ENCODE results near the gene BTG3. TPM values are rescaled to one million over a fixed set of nuclear protein-coding genes. Genes with fewer than 3 reads are reported as not detected.

The BTG3 gene
- total and polyA plus RNA-seq, 9 of the 15 experiments (the other 6 are each of a cell fraction or from before 2014, with no cell fraction given): 11.7 to 43.0 (median 29.7) TPM

DNA sequence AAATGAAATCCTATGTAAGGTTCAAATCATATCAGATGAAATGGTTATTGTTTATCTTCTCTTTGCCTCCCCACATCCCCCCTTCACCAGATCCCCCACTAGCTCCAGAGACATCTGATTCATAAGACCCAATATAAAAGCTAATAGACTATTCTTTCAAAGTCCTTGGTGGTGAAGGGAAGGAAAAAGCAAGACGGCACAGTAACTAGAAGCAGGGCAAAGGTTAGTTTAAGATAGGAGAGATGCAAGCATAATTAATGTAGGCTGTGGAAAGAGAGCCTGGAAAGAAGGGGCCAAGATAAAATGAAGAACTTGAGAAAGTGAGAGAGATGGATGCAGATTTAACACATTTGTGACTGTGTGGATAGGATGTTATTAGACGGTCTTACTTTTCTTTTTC lies 33.8 kb downstream of the BTG3 start:
- no peaks in the 10 kb centered on the region for H3K79me2 ChIP-seq (ENCODE audit: control insufficient read depth, insufficient read depth, low read length)
- H3K4me3 ChIP-seq: no peak overlapping the region
- no peak overlapping the region for H3K27ac ChIP-seq (ENCODE audit: extremely low read depth, low read depth, low read length)
- no peak overlapping the region for H3K4me2 ChIP-seq (ENCODE audit: insufficient read depth, low read length)
- no peak overlapping the region for H3K9ac ChIP-seq (ENCODE audit: insufficient read depth in 1 of 2, low read depth in 2 of 2, low read length in 2 of 2)
- H3K27me3 ChIP-seq (ENCODE audit: control insufficient read depth in 2 of 2, insufficient read depth in 2 of 2, low read length in 2 of 2): peaks cover 0 to 2% of the 10 kb centered on the region in 2 experiments; a peak in 1 of 5 replicates
- intact Hi-C loops (cut with micrococcal nuclease) (no loop called here), in situ Hi-C loops (cut with MboI) (no loop called here)
- H3K9me1 ChIP-seq (ENCODE audit: control insufficient read depth, insufficient read depth, low read length): no peaks in the 10 kb centered on the region
- no peak overlapping the region for H2AFZ ChIP-seq (ENCODE audit: low read depth, low read length)
- H3K9me3 ChIP-seq (replicated peaks; ENCODE audit: control insufficient read depth, insufficient read depth, low read depth, low read length): no peaks in the 10 kb centered on the region
- no peaks in the 10 kb centered on the region for H3K4me1 ChIP-seq (replicated peaks in 1 of 2; ENCODE audit: control insufficient read depth in 2 of 2, insufficient read depth in 2 of 2, low read length in 2 of 2)
- ATAC-seq: no peak
- CTCF ChIA-PET (ENCODE audit: low intra/inter-chr PET ratio): no interaction called here
- no peak for DNase-seq (ENCODE audit: extremely low read depth in 1 of 4, low spot score in 3 of 4)
- no TSS peak for BruUV-seq (replicated peaks)
- 0% methylated on average over 2 of the region's 2 CpGs for WGBS (ENCODE audit: insufficient coverage, low coverage, missing lambda C conversion rate)
- TF ChIP-seq KLF13 (tag; IDR thresholded peaks at IDR 0.05; ENCODE audit: borderline replicate concordance, low read depth): no peak
- no peak for FAIRE-seq
- no peaks in the 10 kb centered on the region for H3K36me3 ChIP-seq (ENCODE audit: control insufficient read depth, insufficient read depth, low read length)
- H4K20me1 ChIP-seq (replicated peaks; ENCODE audit: control insufficient read depth, insufficient read depth, low read length): no peaks in the 10 kb centered on the region
- POLR2A ChIA-PET: interaction anchor here (0.7 kb wide), 1 partner anchor 92 kb away, joined by 3 read pairs; no protein-coding TSS in a partner anchor

DNA sequence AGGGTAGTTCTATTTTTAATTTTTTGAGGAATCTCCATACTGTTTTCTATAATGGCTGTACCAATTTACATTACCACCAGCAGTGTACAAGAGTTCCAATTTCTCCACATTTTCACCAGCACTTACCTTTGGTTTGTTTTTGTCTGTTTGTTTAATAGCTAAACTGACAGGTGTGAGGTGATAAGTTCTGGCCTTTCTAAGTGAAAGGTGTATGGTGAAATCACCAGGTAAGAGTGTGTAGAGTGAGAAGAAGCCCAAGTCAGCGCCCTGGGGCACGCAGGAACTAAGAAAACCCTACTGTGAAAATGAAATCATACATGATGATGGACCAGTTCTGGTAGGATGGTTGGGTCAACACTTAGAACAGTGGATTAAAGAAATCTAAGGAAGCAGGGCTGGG lies 34.5 kb downstream of the BTG3 start:
- no peaks in the 10 kb centered on the region for H3K4me1 ChIP-seq (replicated peaks in 1 of 2; ENCODE audit: control insufficient read depth in 2 of 2, insufficient read depth in 2 of 2, low read length in 2 of 2)
- no peak overlapping the region for H2AFZ ChIP-seq (ENCODE audit: low read depth, low read length)
- H3K9me3 ChIP-seq (replicated peaks; ENCODE audit: control insufficient read depth, insufficient read depth, low read depth, low read length): no peaks in the 10 kb centered on the region
- intact Hi-C loops (cut with micrococcal nuclease): no loop called here
- H3K79me2 ChIP-seq (ENCODE audit: control insufficient read depth, insufficient read depth, low read length): no peaks in the 10 kb centered on the region
- ATAC-seq (no peak), FAIRE-seq (no peak), DNase-seq (ENCODE audit: extremely low read depth in 1 of 4, low spot score in 3 of 4) (no peak)
- no peak overlapping the region for H3K9ac ChIP-seq (ENCODE audit: insufficient read depth in 1 of 2, low read depth in 2 of 2, low read length in 2 of 2)
- ChIA-PET POLR2A (interaction anchor here (0.7 kb wide), 1 partner anchor 92 kb away, joined by 3 read pairs; no protein-coding TSS in a partner anchor), CTCF (ENCODE audit: low intra/inter-chr PET ratio) (no interaction called here)
- H3K4me2 ChIP-seq (ENCODE audit: insufficient read depth, low read length): no peak overlapping the region
- WGBS (ENCODE audit: insufficient coverage, low coverage, missing lambda C conversion rate): 0% methylated on average over 2 of the region's 2 CpGs
- in situ Hi-C loops (cut with MboI): no loop called here
- no peaks in the 10 kb centered on the region for H3K36me3 ChIP-seq (ENCODE audit: control insufficient read depth, insufficient read depth, low read length)
- H3K27me3 ChIP-seq (ENCODE audit: control insufficient read depth in 2 of 2, insufficient read depth in 2 of 2, low read length in 2 of 2): no peaks in the 10 kb centered on the region; a peak in 2 of 5 replicates
- H4K20me1 ChIP-seq (replicated peaks; ENCODE audit: control insufficient read depth, insufficient read depth, low read length): no peaks in the 10 kb centered on the region
- no TSS peak for BruUV-seq (replicated peaks)
- H3K4me3 ChIP-seq: no peak overlapping the region
- no peaks in the 10 kb centered on the region for H3K9me1 ChIP-seq (ENCODE audit: control insufficient read depth, insufficient read depth, low read length)
- no peak overlapping the region for H3K27ac ChIP-seq (ENCODE audit: extremely low read depth, low read depth, low read length)
- TF ChIP-seq NFATC3 (IDR thresholded peaks at IDR 0.05) (no peak), ZFP30 (CRISPR knock-in tag; IDR thresholded peaks at IDR 0.05; ENCODE audit: borderline replicate concordance) (no peak)
- TF ChIP-seq, protein P1, sequence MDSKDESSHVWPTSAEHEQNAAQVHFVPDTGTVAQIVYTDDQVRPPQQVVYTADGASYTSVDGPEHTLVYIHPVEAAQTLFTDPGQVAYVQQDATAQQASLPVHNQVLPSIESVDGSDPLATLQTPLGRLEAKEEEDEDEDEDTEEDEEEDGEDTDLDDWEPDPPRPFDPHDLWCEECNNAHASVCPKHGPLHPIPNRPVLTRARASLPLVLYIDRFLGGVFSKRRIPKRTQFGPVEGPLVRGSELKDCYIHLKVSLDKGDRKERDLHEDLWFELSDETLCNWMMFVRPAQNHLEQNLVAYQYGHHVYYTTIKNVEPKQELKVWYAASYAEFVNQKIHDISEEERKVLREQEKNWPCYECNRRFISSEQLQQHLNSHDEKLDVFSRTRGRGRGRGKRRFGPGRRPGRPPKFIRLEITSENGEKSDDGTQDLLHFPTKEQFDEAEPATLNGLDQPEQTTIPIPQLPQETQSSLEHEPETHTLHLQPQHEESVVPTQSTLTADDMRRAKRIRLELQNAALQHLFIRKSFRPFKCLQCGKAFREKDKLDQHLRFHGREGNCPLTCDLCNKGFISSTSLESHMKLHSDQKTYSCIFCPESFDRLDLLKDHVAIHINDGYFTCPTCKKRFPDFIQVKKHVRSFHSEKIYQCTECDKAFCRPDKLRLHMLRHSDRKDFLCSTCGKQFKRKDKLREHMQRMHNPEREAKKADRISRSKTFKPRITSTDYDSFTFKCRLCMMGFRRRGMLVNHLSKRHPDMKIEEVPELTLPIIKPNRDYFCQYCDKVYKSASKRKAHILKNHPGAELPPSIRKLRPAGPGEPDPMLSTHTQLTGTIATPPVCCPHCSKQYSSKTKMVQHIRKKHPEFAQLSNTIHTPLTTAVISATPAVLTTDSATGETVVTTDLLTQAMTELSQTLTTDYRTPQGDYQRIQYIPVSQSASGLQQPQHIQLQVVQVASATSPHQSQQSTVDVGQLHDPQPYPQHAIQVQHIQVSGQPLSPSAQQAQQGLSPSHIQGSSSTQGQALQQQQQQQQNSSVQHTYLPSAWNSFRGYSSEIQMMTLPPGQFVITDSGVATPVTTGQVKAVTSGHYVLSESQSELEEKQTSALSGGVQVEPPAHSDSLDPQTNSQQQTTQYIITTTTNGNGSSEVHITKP (IDR thresholded peaks at IDR 0.05; ENCODE audit: partially characterized antibody): no peak

Data from K562 (cell line).